HAP-1 (cell line): Measurements from ENCODE around the gene SLC16A10.
"Not testable (repeated sequence)": the region's sequence is repeated elsewhere in the genome, so short reads cannot be mapped to it uniquely, and the experiment has no call there.

Experiments used
- DNase-seq, 2 experiments: peaks; one replicate each; pipeline ENCODE4 v3.0.0-alpha.2; 2016 to 2020; ENCODE audit warnings: low spot score in 2 of 2
- H3K27me3 ChIP-seq: fragments of 250-450 bp; sonication (Bioruptor Pico); 2 replicates; pipeline ENCODE4 v1.5.1; 2020; ENCODE audit warnings: low read depth, mild to moderate bottlenecking, moderate library complexity
- H3K36me3 ChIP-seq: fragments of 250-450 bp; sonication (Bioruptor Pico); replicated peaks from 2 replicates; pipeline ENCODE4 v1.5.1; 2020; ENCODE audit warnings: mild to moderate bottlenecking
- H3K4me1 ChIP-seq: fragments of 250-450 bp; sonication (Bioruptor Pico); 2 replicates; pipeline ENCODE4 v1.5.1; 2020; ENCODE audit warnings: mild to moderate bottlenecking
- H3K4me3 ChIP-seq: fragments of 250-450 bp; sonication (Bioruptor Pico); 2 replicates; pipeline ENCODE4 v1.5.1; 2020; ENCODE audit warnings: mild to moderate bottlenecking, moderate library complexity
- H3K9me3 ChIP-seq: fragments of 250-450 bp; sonication (Bioruptor Pico); 2 replicates; pipeline ENCODE4 v1.5.1; 2020; ENCODE audit warnings: mild to moderate bottlenecking, moderate library complexity
- in situ Hi-C: fragments of 300-500 bp; cut with MboI; formaldehyde crosslinking; loops from 3 replicates; pipeline ENCODE4 v1.14.3; 2020; ENCODE audit warnings: low sequenced_read_pairs, inconsistent platforms, mixed read lengths

Gene SLC16A10

DNA sequence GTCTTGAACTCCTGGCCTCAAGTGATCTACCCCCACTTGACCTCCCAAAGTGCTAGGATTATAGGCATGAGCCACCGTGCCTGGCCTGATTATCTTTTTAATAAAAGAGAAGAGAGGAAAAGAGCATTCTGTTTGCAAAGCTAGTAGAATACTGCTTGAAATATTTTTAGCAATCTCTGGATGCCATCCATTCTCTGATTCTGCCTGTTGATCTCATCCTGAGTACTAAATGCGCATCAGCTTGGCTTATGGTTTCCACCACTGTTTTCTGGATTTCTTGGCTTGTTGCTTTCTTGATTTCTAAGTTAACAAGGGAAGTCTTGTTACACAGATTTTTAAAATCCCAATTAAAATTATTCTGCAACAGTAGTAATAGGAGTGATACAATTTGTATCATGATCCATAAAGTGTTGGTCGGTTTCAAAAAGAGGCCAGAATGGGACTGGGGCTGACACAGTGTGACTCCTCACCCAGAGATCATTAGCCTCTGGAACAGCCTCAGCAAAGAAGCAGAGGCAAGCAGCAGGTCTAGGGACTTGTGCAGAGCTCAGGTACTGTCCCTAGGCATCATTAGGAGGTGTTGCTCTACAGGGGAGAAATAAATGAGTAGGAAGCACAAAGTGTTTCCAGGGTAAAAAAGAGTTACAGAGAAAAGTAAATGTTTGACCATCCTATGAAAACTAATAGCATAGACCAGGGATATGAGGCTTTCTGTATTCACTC is 17.8 kb upstream of the SLC16A10 start:
- no peak for DNase-seq

DNA sequence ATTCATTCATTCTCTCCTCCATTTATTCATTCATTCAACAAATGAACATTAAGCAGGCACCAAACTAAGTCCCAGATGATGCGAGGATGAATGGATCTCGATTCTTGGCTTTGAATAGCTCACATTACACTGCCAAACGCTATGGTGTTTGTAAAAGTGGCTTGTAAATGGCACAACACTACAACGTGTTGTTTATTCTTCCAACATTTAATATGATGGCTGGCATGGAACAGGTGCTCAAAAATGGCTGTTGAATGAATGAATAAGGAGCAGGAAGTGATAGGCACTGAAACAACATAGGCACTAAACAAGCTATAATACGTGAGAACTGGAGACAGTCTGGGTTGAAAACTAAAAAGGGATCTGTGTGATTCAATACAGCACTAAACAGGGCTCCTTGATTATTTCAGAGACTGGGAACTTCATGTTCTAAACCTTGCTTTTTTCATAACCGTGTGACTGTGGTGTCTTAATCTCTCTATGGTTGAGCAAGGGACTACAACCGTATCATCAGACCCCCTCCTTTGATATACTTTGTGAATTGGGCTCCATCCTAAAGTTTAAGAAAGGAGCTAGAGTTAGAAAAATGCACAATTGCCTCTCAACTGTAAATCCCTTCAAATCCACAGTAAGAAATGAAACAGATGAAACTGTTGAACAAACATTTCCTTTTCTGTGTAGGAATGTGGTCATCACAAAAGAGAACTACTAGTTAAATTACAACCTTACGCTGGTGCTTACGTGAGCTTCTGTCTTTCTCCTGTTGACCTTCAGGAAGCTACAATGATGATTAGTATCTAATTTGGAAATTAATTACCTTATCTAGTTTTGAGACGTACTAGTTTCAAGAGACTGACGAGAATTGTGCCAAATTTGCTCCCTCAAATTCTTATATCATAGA is 16.9 kb upstream of the SLC16A10 start:
- in situ Hi-C loops: no loop called here
- Histone ChIP-seq H3K27me3 (no peaks in the 10 kb centered on the region; the same call in 1 of the 2 replicates), H3K9me3 (no peaks in the 10 kb centered on the region), H3K4me1 (no peaks in the 10 kb centered on the region), H3K36me3 (no peaks in the 10 kb centered on the region), H3K4me3 (no peak overlapping the region)
- DNase-seq: no peak

More for the DNA sequence above, 17.8 kb upstream of the SLC16A10 start:
- Histone ChIP-seq H3K9me3 (no peaks in the 10 kb centered on the region), H3K36me3 (no peaks in the 10 kb centered on the region), H3K27me3 (no peaks in the 10 kb centered on the region; the same call in 1 of the 2 replicates), H3K4me1 (no peaks in the 10 kb centered on the region), H3K4me3 (no peak overlapping the region)
- in situ Hi-C loops: loop anchor here (10.0 kb wide), 1 partner anchor 285 kb away; no protein-coding TSS in a partner anchor

DNA sequence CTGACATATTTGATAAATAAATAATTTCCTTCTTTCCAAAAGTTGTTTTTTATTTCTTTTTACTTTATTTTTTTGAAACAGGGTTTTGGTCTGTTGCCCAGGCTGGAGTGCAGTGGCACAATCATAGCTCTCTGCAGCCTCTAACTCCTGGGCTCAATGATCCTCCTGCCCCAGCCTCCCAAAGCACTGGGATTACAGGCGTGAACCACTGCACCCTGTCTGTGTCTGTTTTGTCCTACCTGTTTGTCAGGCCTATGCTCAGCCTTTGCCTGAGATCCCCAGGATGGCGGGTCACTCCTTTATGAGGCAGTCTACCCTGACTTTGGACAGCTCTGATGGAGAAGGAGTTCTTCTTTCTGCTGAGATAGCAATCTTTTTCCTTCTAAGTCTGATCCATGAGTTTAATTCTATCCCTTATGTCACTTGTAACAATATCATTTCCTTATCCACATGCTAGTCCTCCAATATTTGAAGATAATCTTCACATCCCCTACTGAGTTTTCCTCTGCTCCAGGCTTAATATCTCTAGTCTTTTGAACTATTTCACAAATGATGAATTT is 14.4 kb upstream of the SLC16A10 start:
- Histone ChIP-seq H3K27me3 (no peaks in the 10 kb centered on the region; the same call in 1 of the 2 replicates), H3K4me1 (no peaks in the 10 kb centered on the region), H3K9me3 (no peaks in the 10 kb centered on the region), H3K4me3 (no peak overlapping the region), H3K36me3 (no peaks in the 10 kb centered on the region)
- in situ Hi-C loops: no loop called here
- no peak for DNase-seq

DNA sequence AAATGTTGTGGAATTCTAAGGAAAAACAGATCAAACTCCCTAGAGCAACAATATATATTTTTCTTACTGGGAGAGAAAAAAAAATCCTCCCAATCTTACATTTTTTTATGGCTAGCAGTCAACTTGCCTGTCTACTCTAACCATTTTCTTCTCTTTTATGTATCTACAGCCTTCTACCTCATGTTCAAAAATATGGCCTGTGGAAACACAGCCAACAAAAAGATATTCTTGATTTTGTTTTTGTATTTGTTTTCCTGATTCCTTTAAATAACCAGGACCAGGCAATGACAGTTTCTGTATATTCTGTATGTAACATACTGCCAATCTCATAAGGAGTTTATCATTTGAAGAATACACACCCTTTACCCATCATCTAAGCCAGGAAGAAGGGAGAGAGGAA is 13.0 kb upstream of the SLC16A10 start:
- no peaks in the 10 kb centered on the region for H3K36me3 ChIP-seq
- in situ Hi-C loops: no loop called here
- H3K9me3 ChIP-seq: no peaks in the 10 kb centered on the region
- H3K4me1 ChIP-seq: no peaks in the 10 kb centered on the region
- DNase-seq: no peak
- no peaks in the 10 kb centered on the region; the same call in 1 of the 2 replicates for H3K27me3 ChIP-seq
- H3K4me3 ChIP-seq: no peak overlapping the region

DNA sequence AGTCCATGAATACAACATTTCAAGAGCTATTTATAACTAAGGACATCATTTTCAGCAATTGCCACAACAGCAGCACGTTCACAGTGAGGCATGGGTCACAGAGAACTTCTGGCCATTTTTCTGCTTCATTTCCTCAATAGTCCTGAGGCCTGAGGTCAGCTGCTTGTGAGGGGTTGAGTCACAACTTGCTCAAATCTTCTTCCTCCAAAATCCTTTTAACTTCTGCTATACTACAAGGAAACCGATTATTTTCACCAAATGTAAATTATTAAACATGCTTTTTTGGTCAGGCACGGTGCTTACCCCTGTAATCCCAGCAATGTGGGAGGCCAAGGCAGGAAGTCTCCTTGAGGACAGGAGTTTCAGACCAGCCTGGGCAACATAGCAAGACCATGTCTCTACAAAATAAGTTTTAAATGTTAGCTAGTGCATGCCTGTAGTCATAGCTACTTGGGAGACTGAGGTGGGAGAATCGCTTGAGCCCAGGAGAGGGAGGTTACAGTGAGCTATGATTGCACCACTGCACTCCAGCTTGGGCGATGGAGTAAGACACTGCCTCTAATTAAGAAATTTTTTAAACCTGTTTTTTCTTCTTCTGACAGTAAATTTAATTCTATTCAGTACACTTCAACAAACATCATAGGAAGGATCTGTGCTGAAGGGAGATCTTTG is 11.1 kb upstream of the SLC16A10 start:
- Histone ChIP-seq H3K36me3 (no peaks in the 10 kb centered on the region), H3K4me1 (no peaks in the 10 kb centered on the region), H3K9me3 (no peaks in the 10 kb centered on the region), H3K27me3 (no peaks in the 10 kb centered on the region; the same call in 1 of the 2 replicates), H3K4me3 (no peak overlapping the region)
- in situ Hi-C loops: no loop called here
- DNase-seq: no peak

DNA sequence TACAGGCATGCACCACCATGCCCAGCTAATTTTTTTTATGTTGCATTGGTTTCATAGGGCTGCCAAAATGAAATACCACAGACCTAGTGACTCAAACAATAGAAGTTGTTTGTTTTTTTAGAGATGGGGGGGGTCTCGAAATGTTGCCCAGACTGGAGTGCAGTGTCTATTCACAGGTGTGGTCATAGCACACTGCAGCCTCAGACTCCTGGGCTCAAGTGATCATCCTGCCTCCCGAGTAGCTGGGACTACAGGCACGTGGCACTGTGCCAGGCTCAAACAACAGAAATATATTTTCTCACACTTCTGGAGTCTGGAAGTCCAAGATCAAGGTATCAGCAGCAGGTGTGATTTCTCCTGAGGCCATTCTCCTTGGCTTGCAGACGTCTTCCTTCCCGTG is 6.6 kb upstream of the SLC16A10 start:
- H3K4me1 ChIP-seq: no peaks in the 10 kb centered on the region
- DNase-seq: no peak
- H3K27me3 ChIP-seq: no peaks in the 10 kb centered on the region
- no peaks in the 10 kb centered on the region for H3K36me3 ChIP-seq
- no peaks in the 10 kb centered on the region for H3K9me3 ChIP-seq
- in situ Hi-C loops: no loop called here
- no peak overlapping the region for H3K4me3 ChIP-seq

DNA sequence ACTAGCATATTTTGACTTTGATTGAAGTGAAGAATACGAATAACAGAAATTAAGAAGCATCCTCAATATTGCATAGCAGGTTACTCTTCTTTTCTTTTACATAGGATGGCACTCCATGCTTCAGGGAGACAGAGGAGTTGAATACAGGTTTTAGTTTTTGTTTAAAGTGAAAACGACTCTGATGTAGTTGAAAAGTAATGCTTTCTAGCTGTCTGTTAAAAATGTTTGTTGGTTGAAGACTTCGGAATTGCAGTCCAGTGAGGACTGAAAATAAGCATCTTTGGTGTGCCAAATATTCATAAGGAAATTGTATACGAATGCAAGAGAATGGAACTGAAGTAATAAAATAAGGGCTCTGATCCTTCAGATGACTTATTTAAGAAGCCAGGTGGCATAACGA is 618 bp upstream of the SLC16A10 start:
- peaks cover 21% of the 10 kb centered on the region for H3K4me1 ChIP-seq
- H3K36me3 ChIP-seq: no peaks in the 10 kb centered on the region
- no peaks in the 10 kb centered on the region for H3K27me3 ChIP-seq
- in situ Hi-C loops: no loop called here
- no peak for DNase-seq
- H3K4me3 ChIP-seq: peak overlapping the region; percentile 67
- H3K9me3 ChIP-seq: no peaks in the 10 kb centered on the region

DNA sequence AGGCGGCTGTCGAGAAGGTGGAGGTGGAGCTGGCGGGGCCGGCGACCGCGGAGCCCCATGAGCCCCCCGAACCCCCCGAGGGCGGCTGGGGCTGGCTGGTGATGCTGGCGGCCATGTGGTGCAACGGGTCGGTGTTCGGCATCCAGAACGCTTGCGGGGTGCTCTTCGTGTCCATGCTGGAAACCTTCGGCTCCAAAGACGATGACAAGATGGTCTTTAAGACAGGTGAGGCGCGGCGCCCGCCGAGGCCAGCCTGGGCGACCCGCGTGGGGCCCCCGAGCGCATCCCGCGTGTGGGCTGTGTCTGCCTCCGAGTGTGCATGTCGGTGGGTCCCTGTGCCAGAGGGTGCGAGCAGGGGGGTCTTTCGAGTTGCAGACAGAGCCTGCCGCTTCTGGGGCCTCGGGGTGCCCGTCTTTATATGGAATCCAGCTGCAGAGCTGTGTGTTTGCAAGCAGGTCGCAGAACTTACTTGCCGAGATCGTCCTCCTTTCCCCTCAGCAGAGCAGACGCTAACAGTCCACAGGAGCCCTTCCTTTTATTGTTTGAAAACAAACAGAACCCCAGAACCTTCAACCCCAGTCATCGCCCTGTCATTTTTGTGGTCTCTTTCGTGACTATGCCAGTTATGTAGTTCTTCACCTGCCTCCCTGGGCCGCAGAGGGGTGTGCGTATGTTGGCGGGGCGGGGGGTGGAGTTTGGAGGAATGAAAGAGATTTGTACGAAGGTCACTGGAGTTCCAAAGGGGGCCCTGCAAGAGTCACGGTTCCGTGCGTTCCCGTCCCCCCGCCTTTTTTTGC is 766 bp downstream of the SLC16A10 start:
- Histone ChIP-seq H3K4me3 (peak overlapping the region; percentile 67), H3K27me3 (no peaks in the 10 kb centered on the region), H3K9me3 (no peaks in the 10 kb centered on the region), H3K36me3 (no peaks in the 10 kb centered on the region), H3K4me1 (peaks cover 21% of the 10 kb centered on the region)
- in situ Hi-C loops: no loop called here
- peak; percentile 73 to 86 for DNase-seq

DNA sequence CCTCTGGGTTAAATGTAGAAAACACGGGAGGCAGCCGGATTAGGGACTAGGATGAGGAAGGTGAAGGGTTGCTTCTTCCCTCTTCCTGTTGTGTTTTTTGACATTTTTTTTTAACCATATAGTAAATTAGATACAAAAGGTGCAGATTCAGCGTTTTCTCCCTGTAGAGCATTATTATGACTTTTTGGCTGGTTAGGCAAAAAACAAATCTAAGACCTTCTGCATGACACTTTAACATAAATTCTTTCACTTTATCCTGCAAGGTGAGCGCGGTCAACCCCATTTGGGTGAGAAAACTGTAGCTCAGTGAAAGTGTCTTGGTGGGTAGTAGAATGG is 1.3 kb downstream of the SLC16A10 start:
- H3K4me3 ChIP-seq: peak overlapping the region; percentile 67
- in situ Hi-C loops: no loop called here
- no peaks in the 10 kb centered on the region for H3K27me3 ChIP-seq
- DNase-seq: peak in 1 of 2 experiments; percentile 39
- no peaks in the 10 kb centered on the region for H3K9me3 ChIP-seq
- H3K36me3 ChIP-seq: no peaks in the 10 kb centered on the region
- peaks cover 21% of the 10 kb centered on the region for H3K4me1 ChIP-seq

DNA sequence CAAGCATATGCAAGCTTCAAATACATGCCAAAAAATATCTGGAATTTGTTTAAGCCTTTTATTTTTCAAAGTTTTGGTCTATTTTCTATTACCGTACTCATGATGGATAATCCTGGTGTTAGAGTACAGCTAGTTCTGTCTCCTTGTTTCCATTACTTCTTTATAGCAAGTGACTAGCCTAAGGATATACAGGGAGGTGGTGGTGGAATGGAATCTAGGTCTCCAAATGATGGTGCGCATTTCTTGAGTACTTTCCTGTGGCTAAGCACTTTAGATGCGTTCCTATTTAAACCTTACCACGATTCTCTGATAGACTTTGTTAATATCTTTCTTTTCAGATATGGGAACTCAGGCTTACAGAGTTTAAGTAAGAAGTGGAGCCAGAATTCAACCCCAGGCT is 3.5 kb downstream of the SLC16A10 start:
- Histone ChIP-seq H3K9me3 (no peaks in the 10 kb centered on the region), H3K27me3 (no peaks in the 10 kb centered on the region), H3K4me3 (no peak overlapping the region), H3K4me1 (peaks cover 21% of the 10 kb centered on the region), H3K36me3 (no peaks in the 10 kb centered on the region)
- in situ Hi-C loops: no loop called here
- no peak for DNase-seq

DNA sequence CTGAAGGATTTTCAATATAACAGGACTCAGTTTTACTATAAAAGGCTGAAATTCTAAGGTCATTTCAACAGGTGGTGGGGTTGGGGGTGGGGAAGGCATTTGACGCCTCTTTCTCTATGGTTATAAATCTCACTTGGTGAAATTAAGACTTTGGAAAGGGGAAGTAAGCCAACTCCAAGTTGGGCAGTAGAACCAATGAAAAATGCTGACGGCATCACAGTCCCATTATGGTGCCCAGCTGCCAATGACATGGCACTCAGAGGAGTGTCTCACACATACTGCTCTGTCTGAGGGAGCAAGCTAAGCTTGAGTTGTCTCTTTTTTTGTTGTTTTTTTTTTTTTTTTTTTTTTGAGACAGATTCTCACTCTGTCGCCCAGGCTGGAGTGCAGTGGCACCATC is 4.7 kb downstream of the SLC16A10 start:
- no peak for DNase-seq
- no peaks in the 10 kb centered on the region for H3K27me3 ChIP-seq
- no peak overlapping the region for H3K4me3 ChIP-seq
- H3K9me3 ChIP-seq: no peaks in the 10 kb centered on the region
- H3K4me1 ChIP-seq: peaks cover 17% of the 10 kb centered on the region
- H3K36me3 ChIP-seq: no peaks in the 10 kb centered on the region
- in situ Hi-C loops: no loop called here

DNA sequence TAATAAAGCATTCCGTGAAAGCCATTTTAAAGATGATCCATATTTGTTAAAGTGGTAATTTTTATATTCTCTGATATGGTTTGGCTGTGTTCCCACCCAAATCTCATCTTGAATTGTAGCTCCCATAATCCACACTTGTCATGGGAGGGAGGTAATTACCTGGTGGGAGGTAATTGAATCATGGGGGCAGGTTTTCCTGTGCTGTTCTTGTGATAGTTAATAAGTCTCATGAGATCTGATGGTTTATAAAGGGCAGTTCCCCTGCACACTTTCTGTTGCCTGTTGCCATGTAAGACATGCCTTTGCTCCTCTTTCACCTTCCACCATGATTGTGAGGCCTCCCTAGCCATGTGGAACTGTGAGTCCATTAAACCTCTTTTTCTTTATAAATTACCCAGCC is 8.2 kb downstream of the SLC16A10 start:
- not testable (repeated sequence) for H3K4me3 ChIP-seq

DNA sequence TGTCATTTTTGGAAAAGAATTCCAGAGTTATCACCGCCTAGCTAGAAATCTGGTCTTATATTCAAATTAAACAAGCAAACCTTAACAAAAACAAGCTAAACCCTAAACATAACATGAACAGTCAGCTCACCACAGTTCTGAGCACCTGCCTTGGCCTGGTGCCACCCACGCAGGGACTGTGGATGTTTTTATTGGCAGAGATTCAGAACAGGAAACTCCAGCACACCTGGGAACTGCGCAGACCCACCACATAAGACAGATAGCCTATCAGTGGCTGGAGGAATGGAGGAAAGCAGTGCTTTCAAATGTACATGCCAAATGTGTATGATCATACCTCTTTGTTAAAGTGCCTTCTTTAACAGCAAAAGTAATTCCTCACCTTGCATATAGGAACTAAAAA is 8.9 kb downstream of the SLC16A10 start:
- DNase-seq: no peak
- in situ Hi-C loops: no loop called here

More for the DNA sequence above, 8.2 kb downstream of the SLC16A10 start:
- H3K27me3 ChIP-seq, DNase-seq, in situ Hi-C loops, H3K9me3 ChIP-seq, H3K4me1 ChIP-seq, H3K36me3 ChIP-seq: not testable (repeated sequence)

More for the DNA sequence above, 8.9 kb downstream of the SLC16A10 start:
- H3K4me1 ChIP-seq: peaks cover 2% of the 10 kb centered on the region; the same call in 1 of the 2 replicates
- no peaks in the 10 kb centered on the region for H3K27me3 ChIP-seq
- no peak overlapping the region for H3K4me3 ChIP-seq
- H3K36me3 ChIP-seq: no peaks in the 10 kb centered on the region
- H3K9me3 ChIP-seq: no peaks in the 10 kb centered on the region
